ENCODE results near the gene CBFB.

Gene CBFB

GRCh38 chr16:67016143-67016542, 12.8 kb upstream of the CBFB start:
- Histone ChIP-seq H3K4me3 (ENCODE audit: insufficient read depth, low read depth, low read length) (no peak overlapping the region), H3K27ac (ENCODE audit: insufficient read depth, low read depth, low read length, poor library complexity, severe bottlenecking) (no peak overlapping the region), H3K27me3 (ENCODE audit: control insufficient read depth, insufficient read depth, low read length, poor library complexity, severe bottlenecking) (peaks cover 49% of the 10 kb centered on the region), H3K9me3 (ENCODE audit: control insufficient read depth, low read length) (no peaks in the 10 kb centered on the region), H3K36me3 (ENCODE audit: control insufficient read depth, insufficient read depth, low read length) (no peaks in the 10 kb centered on the region), H3K4me1 (ENCODE audit: control insufficient read depth, insufficient read depth, low read length) (peaks cover 14% of the 10 kb centered on the region)

GRCh38 chr16:67016681-67017420, 12.1 kb upstream of the CBFB start:
- no peak overlapping the region for H3K4me3 ChIP-seq (ENCODE audit: insufficient read depth, low read depth, low read length)
- no peak overlapping the region for H3K27ac ChIP-seq (ENCODE audit: insufficient read depth, low read depth, low read length, poor library complexity, severe bottlenecking)
- WGBS, 2 experiments = 84 to 90% methylated on average over 5 of the region's 5 CpGs
- H3K4me1 ChIP-seq (ENCODE audit: control insufficient read depth, insufficient read depth, low read length) = peaks cover 14% of the 10 kb centered on the region
- no peaks in the 10 kb centered on the region for H3K9me3 ChIP-seq (ENCODE audit: control insufficient read depth, low read length)
- no peaks in the 10 kb centered on the region for H3K36me3 ChIP-seq (ENCODE audit: control insufficient read depth, insufficient read depth, low read length)
- H3K27me3 ChIP-seq (ENCODE audit: control insufficient read depth, insufficient read depth, low read length, poor library complexity, severe bottlenecking) = peaks cover 49% of the 10 kb centered on the region

DNA sequence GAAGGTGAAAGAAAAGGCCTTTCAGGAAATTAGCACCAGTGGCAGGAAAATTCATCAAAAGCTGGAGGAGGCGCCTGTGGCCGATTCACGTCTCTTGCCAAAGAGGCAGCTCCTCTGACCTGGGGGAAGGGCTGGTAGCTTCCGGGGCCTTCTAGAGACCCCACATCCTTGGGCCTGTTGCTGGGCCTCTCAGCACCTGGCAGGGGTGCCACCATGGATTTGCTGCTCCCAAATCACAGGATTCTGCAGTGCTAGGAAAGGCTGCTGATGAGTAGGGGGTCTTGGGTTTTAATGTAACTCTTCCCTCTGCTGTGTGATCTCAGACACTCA, 11.6 kb upstream of the CBFB start:
- Histone ChIP-seq H3K4me1 (ENCODE audit: control insufficient read depth, insufficient read depth, low read length) (peaks cover 14% of the 10 kb centered on the region), H3K27ac (ENCODE audit: insufficient read depth, low read depth, low read length, poor library complexity, severe bottlenecking) (no peak overlapping the region), H3K27me3 (ENCODE audit: control insufficient read depth, insufficient read depth, low read length, poor library complexity, severe bottlenecking) (peaks cover 45% of the 10 kb centered on the region), H3K9me3 (ENCODE audit: control insufficient read depth, low read length) (no peaks in the 10 kb centered on the region), H3K4me3 (ENCODE audit: insufficient read depth, low read depth, low read length) (no peak overlapping the region), H3K36me3 (ENCODE audit: control insufficient read depth, insufficient read depth, low read length) (no peaks in the 10 kb centered on the region)
- WGBS, 2 experiments = 93 to 94% methylated on average over 4 of the region's 4 CpGs

DNA sequence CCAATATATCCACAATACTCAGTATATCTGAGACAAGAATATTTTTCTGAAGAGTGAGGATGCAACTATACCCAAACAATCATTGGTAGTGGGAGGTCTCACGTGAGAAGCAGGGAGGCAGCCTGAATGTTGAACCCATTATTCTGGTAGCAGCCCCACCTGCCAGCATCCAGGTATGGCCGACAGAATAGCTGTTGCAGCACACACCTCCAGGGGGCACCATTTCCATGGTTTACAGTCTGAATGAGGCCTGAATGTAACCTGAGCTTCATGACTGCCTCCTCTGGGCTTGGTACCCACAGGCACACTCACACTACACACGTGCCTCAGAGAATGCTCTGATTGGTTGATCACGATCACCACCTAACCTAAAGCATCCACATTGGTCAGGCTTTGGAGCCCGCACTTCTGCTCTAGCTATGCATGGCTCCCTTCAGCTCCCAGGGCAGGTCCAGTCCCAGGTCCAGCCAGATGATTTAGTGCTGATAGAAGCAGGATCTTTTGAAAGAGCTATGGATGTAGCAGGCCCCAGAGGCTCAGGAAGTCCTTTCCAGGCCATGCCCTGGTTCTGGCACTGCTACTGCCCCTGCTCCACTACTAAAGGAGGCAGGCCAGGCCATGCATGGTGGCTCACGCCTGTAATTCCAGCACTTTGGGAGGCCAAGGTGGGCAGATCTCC, 11.0 kb upstream of the CBFB start:
- 28% methylated on average over 6 of the region's 6 CpGs for WGBS, 2 experiments
- Histone ChIP-seq H3K4me1 (ENCODE audit: control insufficient read depth, insufficient read depth, low read length) (peaks cover 14% of the 10 kb centered on the region), H3K27me3 (ENCODE audit: control insufficient read depth, insufficient read depth, low read length, poor library complexity, severe bottlenecking) (peaks cover 40% of the 10 kb centered on the region), H3K4me3 (ENCODE audit: insufficient read depth, low read depth, low read length) (no peak overlapping the region), H3K27ac (ENCODE audit: insufficient read depth, low read depth, low read length, poor library complexity, severe bottlenecking) (no peak overlapping the region), H3K36me3 (ENCODE audit: control insufficient read depth, insufficient read depth, low read length) (no peaks in the 10 kb centered on the region), H3K9me3 (ENCODE audit: control insufficient read depth, low read length) (no peaks in the 10 kb centered on the region)

- Histone ChIP-seq H3K27ac (ENCODE audit: insufficient read depth, low read depth, low read length, poor library complexity, severe bottlenecking) (no peak overlapping the region), H3K9me3 (ENCODE audit: control insufficient read depth, low read length) (no peaks in the 10 kb centered on the region), H3K4me1 (ENCODE audit: control insufficient read depth, insufficient read depth, low read length) (peaks cover 6% of the 10 kb centered on the region), H3K36me3 (ENCODE audit: control insufficient read depth, insufficient read depth, low read length) (no peaks in the 10 kb centered on the region), H3K4me3 (ENCODE audit: insufficient read depth, low read depth, low read length) (no peak overlapping the region), H3K27me3 (ENCODE audit: control insufficient read depth, insufficient read depth, low read length, poor library complexity, severe bottlenecking) (peaks cover 27% of the 10 kb centered on the region)
- 91 to 95% methylated on average over 8 of the region's 8 CpGs for WGBS, 2 experiments
Measured at GRCh38 chr16:67019171-67019570, 9.8 kb upstream of the CBFB start.

DNA sequence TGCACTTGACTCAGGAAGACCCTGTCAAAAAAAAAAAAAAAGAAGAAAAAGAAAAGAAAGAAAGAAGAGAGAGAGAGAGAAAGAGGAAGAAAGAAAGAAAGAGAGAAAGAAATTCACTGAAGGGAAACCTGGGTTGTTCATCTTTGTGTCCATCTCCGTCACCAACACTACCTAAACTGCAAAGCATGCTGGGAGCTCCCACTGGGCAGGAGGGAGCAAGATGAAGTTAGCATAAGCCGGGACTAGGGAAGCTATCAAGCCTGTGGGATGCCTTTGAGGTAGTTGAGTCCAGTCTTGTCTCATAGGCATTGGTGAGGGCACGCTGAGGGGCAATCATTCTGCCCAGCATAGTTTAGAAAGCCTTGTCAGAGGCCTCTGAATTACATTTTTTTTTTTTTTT, 7.6 kb upstream of the CBFB start:
- H3K27me3 ChIP-seq (ENCODE audit: control insufficient read depth, insufficient read depth, low read length, poor library complexity, severe bottlenecking) = peaks cover 6% of the 10 kb centered on the region
- no peaks in the 10 kb centered on the region for H3K4me1 ChIP-seq (ENCODE audit: control insufficient read depth, insufficient read depth, low read length)
- no peak overlapping the region for H3K27ac ChIP-seq (ENCODE audit: insufficient read depth, low read depth, low read length, poor library complexity, severe bottlenecking)
- no peaks in the 10 kb centered on the region for H3K36me3 ChIP-seq (ENCODE audit: control insufficient read depth, insufficient read depth, low read length)
- no peaks in the 10 kb centered on the region for H3K9me3 ChIP-seq (ENCODE audit: control insufficient read depth, low read length)
- H3K4me3 ChIP-seq (ENCODE audit: insufficient read depth, low read depth, low read length) = no peak overlapping the region
- 81 to 83% methylated on average over 3 of the region's 3 CpGs for WGBS, 2 experiments

DNA sequence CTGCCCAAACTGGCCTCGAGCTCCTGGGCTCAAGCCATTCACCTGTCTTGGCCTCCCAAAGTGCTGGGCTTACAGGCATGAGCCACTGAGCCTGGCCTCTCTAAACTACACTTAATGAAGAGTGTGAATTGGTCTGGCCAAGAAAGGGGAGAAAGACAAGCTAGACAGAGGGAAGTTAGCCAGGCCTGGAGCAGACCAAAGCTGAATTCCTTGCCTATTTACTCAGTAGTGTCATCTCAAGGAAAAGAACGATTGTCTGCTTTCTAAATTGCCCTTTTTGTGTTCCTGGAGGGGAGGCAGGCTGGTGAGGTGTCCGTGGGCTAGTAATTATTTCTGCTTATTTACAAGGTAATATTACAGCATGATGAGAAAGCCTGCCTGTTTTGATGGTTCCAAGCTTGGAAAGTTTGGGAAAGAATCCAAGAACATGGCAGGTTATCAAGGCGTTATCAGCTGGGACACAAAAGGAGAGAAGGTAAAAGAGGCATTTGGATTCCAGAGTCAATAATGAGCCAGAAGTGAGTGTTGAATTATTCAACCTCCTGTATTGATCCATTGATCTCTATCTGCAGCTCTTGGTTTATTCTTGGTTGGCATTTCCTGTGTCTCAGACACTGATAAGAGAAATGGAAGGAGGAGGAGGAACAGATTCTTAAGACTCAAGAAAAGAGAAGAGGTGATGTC, 6.3 kb upstream of the CBFB start:
- H3K4me3 ChIP-seq (ENCODE audit: insufficient read depth, low read depth, low read length) = no peak overlapping the region
- no peaks in the 10 kb centered on the region for H3K4me1 ChIP-seq (ENCODE audit: control insufficient read depth, insufficient read depth, low read length)
- no peaks in the 10 kb centered on the region for H3K36me3 ChIP-seq (ENCODE audit: control insufficient read depth, insufficient read depth, low read length)
- H3K27ac ChIP-seq (ENCODE audit: insufficient read depth, low read depth, low read length, poor library complexity, severe bottlenecking) = no peak overlapping the region
- 87 to 93% methylated on average over 4 of the region's 4 CpGs for WGBS, 2 experiments
- no peaks in the 10 kb centered on the region for H3K9me3 ChIP-seq (ENCODE audit: control insufficient read depth, low read length)
- no peaks in the 10 kb centered on the region for H3K27me3 ChIP-seq (ENCODE audit: control insufficient read depth, insufficient read depth, low read length, poor library complexity, severe bottlenecking)

DNA sequence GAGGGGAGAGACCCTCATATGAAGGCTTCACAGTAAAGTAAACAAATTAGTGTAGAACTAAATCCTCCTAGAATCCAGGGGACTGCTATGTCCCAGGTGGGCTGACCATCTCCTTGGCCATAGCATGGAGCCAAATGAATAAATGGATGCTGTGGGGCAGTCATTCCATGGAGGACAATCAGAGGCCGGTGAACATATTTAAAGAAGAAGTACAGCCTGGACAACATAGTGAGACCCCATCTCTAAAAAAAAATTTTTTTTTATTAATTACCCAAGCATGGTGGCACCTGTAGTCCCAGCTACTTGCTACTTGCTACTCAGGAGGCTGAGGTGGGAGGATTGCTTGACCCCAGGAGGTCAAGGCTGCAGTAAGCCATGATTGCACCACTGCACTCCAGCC, 5.3 kb upstream of the CBFB start:
- H3K27ac ChIP-seq (ENCODE audit: insufficient read depth, low read depth, low read length, poor library complexity, severe bottlenecking) = no peak overlapping the region
- no peaks in the 10 kb centered on the region for H3K27me3 ChIP-seq (ENCODE audit: control insufficient read depth, insufficient read depth, low read length, poor library complexity, severe bottlenecking)
- H3K36me3 ChIP-seq (ENCODE audit: control insufficient read depth, insufficient read depth, low read length) = no peaks in the 10 kb centered on the region
- 100% methylated on average over 1 of the region's 1 CpG for WGBS, 2 experiments
- H3K9me3 ChIP-seq (ENCODE audit: control insufficient read depth, low read length) = no peaks in the 10 kb centered on the region
- peaks cover 6% of the 10 kb centered on the region for H3K4me1 ChIP-seq (ENCODE audit: control insufficient read depth, insufficient read depth, low read length)
- no peak overlapping the region for H3K4me3 ChIP-seq (ENCODE audit: insufficient read depth, low read depth, low read length)

GRCh38 chr16:67024384-67025209, 4.4 kb upstream of the CBFB start:
- H3K4me1 ChIP-seq (ENCODE audit: control insufficient read depth, insufficient read depth, low read length) = peaks cover 6% of the 10 kb centered on the region
- H3K4me3 ChIP-seq (ENCODE audit: insufficient read depth, low read depth, low read length) = no peak overlapping the region
- no peaks in the 10 kb centered on the region for H3K27me3 ChIP-seq (ENCODE audit: control insufficient read depth, insufficient read depth, low read length, poor library complexity, severe bottlenecking)
- no peaks in the 10 kb centered on the region for H3K36me3 ChIP-seq (ENCODE audit: control insufficient read depth, insufficient read depth, low read length)
- no peaks in the 10 kb centered on the region for H3K9me3 ChIP-seq (ENCODE audit: control insufficient read depth, low read length)
- H3K27ac ChIP-seq (ENCODE audit: insufficient read depth, low read depth, low read length, poor library complexity, severe bottlenecking) = no peak overlapping the region
- WGBS, 2 experiments = 78 to 79% methylated on average over 3 to 4 of the region's 4 CpGs

DNA sequence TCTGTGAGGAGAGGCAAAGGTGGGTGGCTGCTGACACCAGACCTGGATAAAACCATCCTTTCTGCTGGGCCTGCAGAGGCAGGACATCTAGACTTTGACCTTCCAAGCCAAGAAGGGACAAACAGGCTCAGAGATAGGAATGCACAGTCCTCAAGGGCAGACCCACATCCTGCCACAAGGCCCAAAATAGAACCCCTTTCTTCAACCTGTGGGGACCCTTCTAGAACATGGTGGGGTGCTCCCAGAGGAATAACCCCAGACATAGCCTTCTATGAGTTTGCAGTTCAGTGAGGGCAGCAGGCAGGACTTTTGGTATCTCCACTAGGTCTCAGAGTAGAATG, 3.8 kb upstream of the CBFB start:
- Histone ChIP-seq H3K4me3 (ENCODE audit: insufficient read depth, low read depth, low read length) (no peak overlapping the region), H3K27ac (ENCODE audit: insufficient read depth, low read depth, low read length, poor library complexity, severe bottlenecking) (no peak overlapping the region), H3K9me3 (ENCODE audit: control insufficient read depth, low read length) (no peaks in the 10 kb centered on the region), H3K4me1 (ENCODE audit: control insufficient read depth, insufficient read depth, low read length) (peaks cover 6% of the 10 kb centered on the region), H3K27me3 (ENCODE audit: control insufficient read depth, insufficient read depth, low read length, poor library complexity, severe bottlenecking) (no peaks in the 10 kb centered on the region), H3K36me3 (ENCODE audit: control insufficient read depth, insufficient read depth, low read length) (no peaks in the 10 kb centered on the region)

Measured in ectodermal cell (in vitro differentiated cells).